SU-DHL-6 (cell line): ENCODE measurements around the gene SRGAP1.

ENCODE experiments used
- H2AFZ ChIP-seq: fragments of 200-600 bp; sonication (generic); 2 replicates; pipeline ENCODE4 v1.6.1; 2014; ENCODE audit warnings: low read depth, mild to moderate bottlenecking, moderate library complexity, mixed read lengths, antibody characterized with exemption, low read length; ENCODE audit not compliant: severe bottlenecking
- H3F3A ChIP-seq: fragments of 200-600 bp; shearing (Covaris generic); 2 replicates; pipeline ENCODE4 v1.6.0; 2016; ENCODE audit warnings: antibody characterized with exemption, mild to moderate bottlenecking; ENCODE audit not compliant: insufficient read depth
- H3K27ac ChIP-seq: fragments of 200-600 bp; sonication (generic); 2 replicates; pipeline ENCODE4 v1.5.1; 2016; ENCODE audit warnings: low read depth, mild to moderate bottlenecking, low read length, moderate library complexity, mixed read lengths
- H3K27me3 ChIP-seq: fragments of 200-600 bp; sonication (generic), shearing (Covaris generic); 2 replicates; pipeline ENCODE4 v1.6.0; 2014; ENCODE audit warnings: mild to moderate bottlenecking, low read length
- H3K36me3 ChIP-seq: fragments of 200-600 bp; sonication (generic); 2 replicates; pipeline ENCODE4 v1.6.1; 2014; ENCODE audit warnings: mild to moderate bottlenecking, low read length, mixed read lengths
- H3K4me2 ChIP-seq: fragments of 300-600, 200-600 bp; shearing (Covaris generic), sonication (generic); 2 replicates; pipeline ENCODE4 v1.6.0; 2014; ENCODE audit warnings: low read length, low read depth, mild to moderate bottlenecking; ENCODE audit not compliant: poor library complexity, severe bottlenecking
- H3K4me3 ChIP-seq: fragments of 200-600 bp; sonication (generic); 2 replicates; pipeline ENCODE4 v1.5.1; 2014; ENCODE audit warnings: antibody characterized with exemption, low read length, mild to moderate bottlenecking, mixed read lengths; ENCODE audit not compliant: insufficient read depth, poor library complexity, severe bottlenecking
- H3K79me2 ChIP-seq: fragments of 200-600 bp; sonication (generic); 2 replicates; pipeline ENCODE4 v1.6.1; 2014; ENCODE audit warnings: mild to moderate bottlenecking, low read length, moderate library complexity; ENCODE audit not compliant: insufficient read depth
- H3K9ac ChIP-seq: fragments of 200-600 bp; sonication (generic); 2 replicates; pipeline ENCODE4 v1.7.0; 2014; ENCODE audit warnings: mild to moderate bottlenecking, low read length
- H3K9me2 ChIP-seq: fragments of 200-600 bp; sonication (generic); replicated peaks from 2 replicates; pipeline ENCODE4 v1.6.1; 2014; ENCODE audit warnings: low read length; ENCODE audit not compliant: insufficient read depth
- H3K9me3 ChIP-seq: fragments of 200-600 bp; sonication (generic); 2 replicates; pipeline ENCODE4 v1.6.1; 2014; ENCODE audit warnings: low read length, mixed read lengths; ENCODE audit not compliant: insufficient read depth
- H4K20me1 ChIP-seq: fragments of 200-600 bp; sonication (generic); 2 replicates; pipeline ENCODE4 v1.6.1; 2014; ENCODE audit warnings: low read depth, mild to moderate bottlenecking, antibody characterized with exemption, low read length, moderate library complexity, mixed read lengths
- CTCF ChIP-seq: fragments of 200-600 bp; sonication (generic); IDR thresholded peaks from one replicate; pipeline ENCODE4 v1.5.1; 2017; ENCODE audit warnings: antibody characterized with exemption, mild to moderate bottlenecking, low read length, moderate library complexity; ENCODE audit not compliant: insufficient read depth, poor library complexity, severe bottlenecking
- EZH2phosphoT487 ChIP-seq: fragments of 200-600 bp; sonication (generic), shearing (Covaris generic); conservative IDR thresholded peaks from 2 replicates; pipeline ENCODE4 v1.6.1; 2018; ENCODE audit warnings: mild to moderate bottlenecking, antibody characterized with exemption, low read length, moderate library complexity, mixed read lengths

The SRGAP1 gene

DNA sequence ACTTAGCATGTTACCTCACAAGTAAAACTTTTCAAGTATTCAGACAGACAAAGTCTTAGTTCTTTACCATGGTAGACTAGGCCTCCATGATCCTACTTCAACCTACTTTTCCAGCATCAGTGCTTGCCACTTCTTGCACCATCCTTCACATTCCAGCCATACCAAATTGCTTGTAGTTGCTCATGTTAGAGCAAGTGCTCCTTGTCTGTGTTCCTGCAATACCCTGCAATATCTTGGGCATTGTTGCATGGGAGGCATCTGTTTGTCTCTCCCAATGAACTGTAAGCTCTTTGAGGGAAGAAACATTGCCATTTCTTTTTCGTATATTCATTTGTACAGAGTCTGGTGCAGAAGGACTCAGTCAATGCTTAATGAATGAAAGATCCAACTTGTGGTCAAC, 78.0 kb downstream of the SRGAP1 start:
- Histone ChIP-seq H3K9ac (no peak overlapping the region), H3K79me2 (no peaks in the 10 kb centered on the region), H3K27ac (no peak overlapping the region), H3K4me3 (no peak overlapping the region), H3K27me3 (no peaks in the 10 kb centered on the region), H3F3A (no peaks in the 10 kb centered on the region), H4K20me1 (no peaks in the 10 kb centered on the region), H3K4me2 (no peak overlapping the region), H3K36me3 (no peaks in the 10 kb centered on the region), H3K9me3 (no peaks in the 10 kb centered on the region), H3K9me2 (no peaks in the 10 kb centered on the region), H2AFZ (no peak overlapping the region)
- TF ChIP-seq EZH2phosphoT487 (no peak), CTCF (no peak)

DNA sequence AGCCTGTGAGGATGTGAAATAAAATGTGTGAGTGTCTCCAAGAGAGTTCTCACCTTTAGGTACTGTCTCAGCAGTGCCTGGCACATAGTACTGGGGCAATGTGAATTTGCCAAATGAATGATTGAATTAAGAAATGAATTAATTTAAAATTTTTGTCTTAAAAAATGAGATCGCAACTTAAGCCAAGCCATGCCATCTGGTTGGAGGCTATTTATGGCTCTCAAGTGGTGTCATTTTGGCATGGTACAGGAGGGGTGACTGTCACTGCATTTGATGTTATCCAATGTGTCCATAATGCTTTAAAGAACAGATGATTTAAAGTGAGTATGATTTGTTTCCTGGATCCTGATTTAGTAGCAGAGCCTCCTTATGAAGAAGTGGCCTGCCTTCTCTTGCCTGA, 80.3 kb downstream of the SRGAP1 start:
- Histone ChIP-seq H3K79me2 (no peaks in the 10 kb centered on the region), H3K27ac (no peak overlapping the region), H3K27me3 (no peaks in the 10 kb centered on the region), H4K20me1 (no peaks in the 10 kb centered on the region), H3K9ac (no peak overlapping the region), H2AFZ (no peak overlapping the region), H3K9me3 (no peaks in the 10 kb centered on the region), H3K9me2 (no peaks in the 10 kb centered on the region; the same call in 1 of the 2 replicates), H3K4me3 (no peak overlapping the region), H3K4me2 (no peak overlapping the region), H3F3A (no peaks in the 10 kb centered on the region), H3K36me3 (no peaks in the 10 kb centered on the region)
- TF ChIP-seq CTCF: no peak
- no peak for TF ChIP-seq EZH2phosphoT487

DNA sequence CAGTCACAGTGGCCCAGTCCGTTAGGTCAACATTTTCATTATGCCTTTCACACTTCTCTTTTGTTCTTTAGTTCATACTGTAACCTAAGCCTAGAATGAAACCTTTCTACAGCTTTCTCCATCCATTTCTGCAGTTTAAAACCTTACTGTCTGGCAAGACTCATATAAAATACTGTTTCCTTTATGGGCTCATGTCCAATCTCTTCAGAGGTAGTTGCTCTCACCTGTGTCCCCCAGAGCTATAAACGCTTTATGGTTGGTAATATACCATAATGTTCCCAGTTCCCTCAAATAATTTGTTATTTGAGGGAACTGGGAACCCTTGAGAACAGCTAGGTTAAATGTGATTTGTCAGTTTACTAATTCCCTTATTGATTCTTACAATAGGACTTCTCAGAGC, 83.0 kb downstream of the SRGAP1 start:
- H3K79me2 ChIP-seq: no peaks in the 10 kb centered on the region
- no peaks in the 10 kb centered on the region for H3K9me3 ChIP-seq
- no peak overlapping the region for H3K9ac ChIP-seq
- H3K9me2 ChIP-seq: no peaks in the 10 kb centered on the region; the same call in 1 of the 2 replicates
- no peaks in the 10 kb centered on the region for H4K20me1 ChIP-seq
- no peak overlapping the region for H3K4me3 ChIP-seq
- no peak for TF ChIP-seq CTCF
- TF ChIP-seq EZH2phosphoT487: no peak
- no peak overlapping the region for H3K27ac ChIP-seq
- no peaks in the 10 kb centered on the region for H3K36me3 ChIP-seq
- H3K27me3 ChIP-seq: no peaks in the 10 kb centered on the region
- H2AFZ ChIP-seq: no peak overlapping the region
- H3K4me2 ChIP-seq: no peak overlapping the region
- no peaks in the 10 kb centered on the region for H3F3A ChIP-seq

- Histone ChIP-seq H3F3A (no peaks in the 10 kb centered on the region), H2AFZ (no peak overlapping the region), H3K79me2 (no peaks in the 10 kb centered on the region), H3K4me2 (no peak overlapping the region), H3K9me3 (no peaks in the 10 kb centered on the region), H3K9me2 (no peaks in the 10 kb centered on the region; the same call in 1 of the 2 replicates), H3K27ac (no peak overlapping the region), H3K27me3 (no peaks in the 10 kb centered on the region), H4K20me1 (no peaks in the 10 kb centered on the region), H3K9ac (no peak overlapping the region), H3K36me3 (no peaks in the 10 kb centered on the region), H3K4me3 (no peak overlapping the region)
- no peak for TF ChIP-seq EZH2phosphoT487
- TF ChIP-seq CTCF: no peak
These were observed 83.8 kb downstream of the SRGAP1 start for GRCh38 chr12:63928305-63928704.
